CD4-positive, alpha-beta T cell treated with Interleukin-17A for 1 hour (primary cell): ENCODE measurements around the gene CDKN1B.
A peak's percentile ranks its signal among the peaks of the same experiment; 100 is the strongest.

ENCODE experiments used
- DNase-seq: peaks from one replicate; pipeline ENCODE4 v3.0.0-alpha.2; 2020

Gene CDKN1B

DNA sequence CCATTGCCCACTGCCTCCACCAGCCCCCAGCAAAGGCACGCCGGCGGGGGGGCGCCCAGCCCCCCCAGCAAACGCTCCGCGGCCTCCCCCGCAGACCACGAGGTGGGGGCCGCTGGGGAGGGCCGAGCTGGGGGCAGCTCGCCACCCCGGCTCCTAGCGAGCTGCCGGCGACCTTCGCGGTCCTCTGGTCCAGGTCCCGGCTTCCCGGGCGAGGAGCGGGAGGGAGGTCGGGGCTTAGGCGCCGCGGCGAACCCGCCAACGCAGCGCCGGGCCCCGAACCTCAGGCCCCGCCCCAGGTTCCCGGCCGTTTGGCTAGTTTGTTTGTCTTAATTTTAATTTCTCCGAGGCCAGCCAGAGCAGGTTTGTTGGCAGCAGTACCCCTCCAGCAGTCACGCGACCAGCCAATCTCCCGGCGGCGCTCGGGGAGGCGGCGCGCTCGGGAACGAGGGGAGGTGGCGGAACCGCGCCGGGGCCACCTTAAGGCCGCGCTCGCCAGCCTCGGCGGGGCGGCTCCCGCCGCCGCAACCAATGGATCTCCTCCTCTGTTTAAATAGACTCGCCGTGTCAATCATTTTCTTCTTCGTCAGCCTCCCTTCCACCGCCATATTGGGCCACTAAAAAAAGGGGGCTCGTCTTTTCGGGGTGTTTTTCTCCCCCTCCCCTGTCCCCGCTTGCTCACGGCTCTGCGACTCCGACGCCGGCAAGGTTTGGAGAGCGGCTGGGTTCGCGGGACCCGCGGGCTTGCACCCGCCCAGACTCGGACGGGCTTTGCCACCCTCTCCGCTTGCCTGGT, at the start of gene CDKN1B:
Gene CDKN1B (plus strand): TSS at position 576 of the 793 bp plus-strand sequence. CDS start 472 bp downstream, outside the sequence.
- DNase-seq, result peak; percentile 94

DNA sequence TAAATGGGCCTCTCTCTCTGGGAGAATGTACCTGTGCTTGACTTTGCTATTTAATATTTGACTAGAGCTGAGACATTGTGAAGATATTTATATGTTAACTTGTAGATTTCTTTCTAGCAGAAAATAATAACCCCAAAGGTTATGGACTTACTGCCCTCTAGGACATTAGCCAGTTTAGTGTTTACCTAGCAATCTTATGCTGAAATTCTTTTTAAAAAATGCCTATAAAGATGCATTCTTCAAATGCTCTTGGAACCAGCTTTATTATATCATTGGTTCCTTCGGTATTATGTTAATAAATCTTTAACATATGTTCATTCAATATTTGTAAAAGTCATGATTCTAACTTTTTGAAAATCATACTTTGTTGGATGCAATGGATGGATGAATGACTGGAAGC, 49.2 kb upstream of the CDKN1B start:
- DNase-seq, result no peak

DNA sequence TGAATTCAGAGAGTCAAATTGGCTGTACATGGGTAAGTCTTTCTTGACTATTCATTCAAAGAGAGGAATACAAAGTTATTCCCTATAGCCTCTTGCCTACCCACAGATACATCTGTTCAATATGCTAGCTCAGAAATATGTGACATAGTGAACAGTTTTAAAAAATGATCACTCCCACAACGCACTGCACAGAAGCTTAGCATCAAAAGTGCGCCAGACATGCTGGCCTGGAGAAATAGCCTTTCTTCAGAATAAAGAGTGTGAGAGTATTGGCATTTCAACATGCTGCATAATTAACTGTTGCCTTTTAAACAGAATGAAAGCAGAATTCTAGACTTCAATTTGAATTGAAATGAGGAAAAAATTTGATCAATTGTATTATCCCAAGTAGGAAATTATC, 48.1 kb upstream of the CDKN1B start:
- DNase-seq, result no peak

DNA sequence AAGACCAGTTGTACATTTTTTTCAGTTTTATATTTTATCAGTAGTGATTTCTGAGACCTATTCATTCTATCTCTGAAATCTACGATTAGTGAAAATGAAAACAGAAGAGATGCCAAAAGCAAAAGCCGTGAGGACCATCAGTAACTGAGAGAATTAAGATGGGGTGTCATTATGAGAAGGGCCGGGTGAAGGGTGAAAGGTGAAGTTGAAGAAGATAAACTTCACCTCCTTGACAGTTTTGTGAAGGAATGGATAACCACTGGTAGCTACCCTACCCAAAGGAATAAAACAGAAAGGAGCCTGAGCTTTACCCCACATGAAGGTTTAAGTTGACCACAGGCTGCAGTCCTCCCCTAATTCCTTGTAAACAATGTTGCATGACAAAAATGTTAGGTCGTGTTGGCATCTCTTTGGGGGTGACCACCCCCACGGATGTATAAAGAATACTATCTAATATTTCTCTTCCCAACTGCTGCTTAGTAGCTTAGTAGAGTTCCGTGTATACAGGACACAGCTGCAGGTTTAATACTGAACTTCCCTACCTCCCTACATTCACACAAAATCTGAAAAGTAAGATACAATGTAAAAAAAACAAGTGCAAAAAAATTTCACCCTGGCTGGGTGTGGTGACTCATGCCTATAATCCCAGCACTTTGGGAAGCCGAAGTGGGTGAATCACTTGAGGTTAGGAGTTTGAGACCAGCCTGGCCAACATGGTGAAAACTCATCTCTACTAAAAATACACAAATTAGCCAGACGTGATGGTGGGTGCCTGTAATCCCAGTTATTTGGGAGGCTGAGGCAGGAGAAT, 45.1 kb upstream of the CDKN1B start:
- DNase-seq, result no peak

DNA sequence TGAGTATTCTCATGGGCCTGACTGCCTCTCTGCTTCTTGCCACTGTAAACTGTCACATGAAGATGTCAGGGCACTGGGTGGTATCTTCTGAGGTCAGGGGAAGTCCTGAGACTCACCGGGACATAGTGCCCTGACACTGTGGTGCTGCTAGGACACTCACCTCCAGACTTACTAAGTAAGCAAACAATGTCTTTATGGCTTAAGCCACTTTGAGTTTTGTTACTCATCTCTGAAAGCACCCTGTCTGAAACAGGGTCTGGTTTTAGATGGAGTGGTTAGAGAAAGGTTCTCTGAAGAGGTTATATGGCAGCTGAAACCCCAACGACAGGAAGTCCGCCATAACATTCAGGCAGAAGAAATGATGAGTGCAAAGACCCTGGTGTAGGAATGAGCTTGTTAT, 43.9 kb upstream of the CDKN1B start:
- DNase-seq, result no peak

DNA sequence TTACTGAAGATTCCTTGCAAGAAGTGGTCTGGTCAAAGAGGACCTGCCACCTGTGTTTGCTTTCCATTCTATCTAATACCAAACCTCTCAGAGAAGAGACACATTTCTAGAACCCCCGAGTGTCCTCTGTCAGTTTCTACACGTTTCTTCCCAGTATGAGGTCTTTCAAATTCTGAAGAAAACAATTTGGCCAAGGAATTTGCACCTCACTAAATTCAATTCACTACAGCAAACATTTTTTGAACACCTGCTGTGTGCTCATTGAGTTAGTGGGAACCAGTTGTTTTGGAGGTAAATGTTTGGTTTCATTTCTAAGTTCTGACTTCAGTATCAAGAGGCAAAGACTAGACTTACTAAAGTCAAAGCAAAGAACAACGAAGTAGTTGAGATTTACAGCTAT, 40.6 kb upstream of the CDKN1B start:
- no peak for DNase-seq

DNA sequence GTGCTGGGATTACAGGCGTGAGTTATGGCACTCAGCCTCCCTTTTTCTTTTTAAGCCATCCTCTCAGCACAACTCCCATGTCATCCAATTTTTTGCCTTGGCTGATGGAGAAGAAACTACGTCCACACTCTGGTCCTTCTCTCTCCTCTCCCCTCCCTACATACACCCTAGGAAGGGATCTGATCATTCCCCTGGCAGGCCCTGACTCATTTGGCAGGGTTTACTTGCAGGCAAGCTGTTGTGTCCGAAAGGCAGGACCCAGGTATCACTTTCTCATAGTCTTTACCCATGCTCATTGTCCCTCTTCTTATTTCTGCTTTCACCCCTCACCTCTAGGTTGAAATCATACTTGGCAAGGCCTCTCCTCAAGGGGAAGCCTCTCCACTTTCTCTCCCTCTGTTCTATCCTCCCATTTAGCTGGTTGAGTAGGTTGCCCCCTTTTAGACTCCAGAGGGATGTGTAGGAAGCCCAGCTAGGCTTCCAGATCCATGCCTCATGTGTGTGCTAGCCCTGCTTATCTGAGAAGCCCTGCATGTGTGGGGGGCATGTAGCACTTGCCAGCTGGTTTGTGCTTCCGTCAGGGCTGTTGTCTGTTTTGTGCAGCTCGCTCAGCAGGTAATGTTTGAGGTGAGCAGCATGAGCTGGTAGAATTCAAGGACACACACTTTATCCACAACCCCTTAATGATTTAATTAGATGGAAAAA, 36.0 kb upstream of the CDKN1B start:
- DNase-seq, result no peak

DNA sequence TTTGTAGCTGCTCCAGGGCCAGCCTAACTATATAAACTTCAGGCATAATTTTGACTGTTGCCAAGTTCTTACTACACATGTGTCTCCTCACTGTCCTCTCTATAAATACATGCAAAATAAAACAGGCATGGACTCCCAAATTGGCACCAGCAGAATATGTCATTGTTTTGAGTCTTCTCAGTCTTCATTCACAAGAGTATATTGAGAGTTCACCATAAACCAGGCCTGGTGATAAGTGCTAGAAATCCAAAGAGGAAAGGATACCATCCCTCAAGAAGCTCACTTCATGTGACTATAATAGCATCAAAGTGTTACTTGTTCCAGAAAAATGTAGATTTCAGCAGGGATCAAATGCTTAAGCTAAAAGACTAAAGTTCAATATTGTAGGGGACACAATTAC, 34.9 kb upstream of the CDKN1B start:
- no peak for DNase-seq

DNA sequence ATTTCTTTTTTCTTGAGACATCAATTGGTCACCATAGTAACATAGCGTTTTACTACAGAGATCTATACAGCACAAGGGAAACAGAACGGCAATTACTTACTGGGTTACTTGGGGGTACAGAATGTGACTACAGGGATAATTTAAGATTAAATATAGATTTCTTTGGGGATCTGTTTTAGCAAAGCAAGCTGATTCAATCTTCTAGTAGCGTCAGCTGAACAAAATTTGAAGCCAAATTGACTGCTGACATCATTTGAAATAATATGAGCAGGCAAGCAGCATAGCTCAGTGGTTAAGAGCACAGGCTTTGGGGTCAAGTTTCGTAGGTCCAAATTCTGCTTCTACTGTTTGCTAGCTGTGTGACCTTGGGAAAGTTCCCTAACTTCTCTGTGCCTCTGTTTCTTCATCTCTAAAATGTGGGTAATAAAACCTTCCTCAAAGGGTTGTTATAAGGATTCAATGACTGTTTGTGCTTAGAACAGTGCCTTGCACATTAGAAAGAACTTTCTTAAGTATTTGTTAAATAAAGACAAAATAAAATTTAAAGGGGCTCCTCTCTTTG, 34.0 kb upstream of the CDKN1B start:
- DNase-seq, result no peak

DNA sequence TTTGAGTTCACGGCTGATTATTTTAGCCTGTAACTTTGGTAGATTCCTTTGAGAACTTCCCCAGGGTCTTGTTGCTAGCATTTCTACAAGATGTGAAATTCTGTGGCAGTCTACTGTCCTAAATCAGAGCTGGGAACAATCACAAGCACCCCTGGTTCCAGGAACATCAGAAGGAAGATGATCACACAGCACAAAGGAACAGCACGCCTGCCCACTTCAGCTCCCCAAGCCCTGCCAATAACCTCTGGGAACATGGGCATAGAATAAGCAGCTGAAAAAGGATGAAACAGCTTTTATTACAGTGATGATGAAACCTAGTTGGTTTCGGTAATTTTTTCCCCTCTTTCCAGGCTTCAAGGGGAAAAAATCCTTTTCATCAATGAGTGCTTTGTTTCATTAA, 33.4 kb upstream of the CDKN1B start:
- DNase-seq, result no peak

DNA sequence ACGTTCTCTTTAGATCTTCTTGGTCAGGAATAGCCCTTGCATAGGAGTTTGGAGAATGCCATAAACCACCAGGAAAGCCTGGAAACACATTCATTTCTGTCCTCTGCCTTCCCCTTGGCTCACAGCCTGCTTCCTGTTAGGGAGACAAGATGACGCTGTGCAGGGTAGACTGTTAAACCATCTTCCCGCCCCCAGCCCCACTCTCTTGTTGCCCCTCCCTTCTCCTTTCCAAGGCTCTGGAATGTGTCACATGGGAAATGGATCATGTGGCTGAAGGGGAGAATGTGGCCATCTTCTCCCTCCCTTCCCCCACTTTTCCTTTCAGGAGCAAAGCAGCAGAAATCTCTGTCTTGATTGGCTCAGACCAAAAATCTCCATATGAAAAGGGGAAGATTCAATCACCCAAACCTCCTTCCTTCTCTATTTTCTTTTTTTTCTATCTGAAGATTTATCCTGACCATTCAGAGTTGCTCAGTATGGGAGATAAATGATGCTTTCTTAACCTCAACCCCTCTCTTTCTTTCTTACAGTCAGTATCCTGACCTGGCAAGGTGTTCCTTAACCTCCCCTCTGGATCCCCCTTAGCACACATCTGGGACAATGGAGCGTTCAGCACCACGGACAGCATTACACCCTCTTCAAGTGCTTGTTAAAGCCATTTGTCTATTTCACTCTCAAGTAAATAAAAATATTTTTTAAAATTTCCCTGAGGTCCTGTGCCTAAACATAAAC, 32.6 kb upstream of the CDKN1B start:
- no peak for DNase-seq

DNA sequence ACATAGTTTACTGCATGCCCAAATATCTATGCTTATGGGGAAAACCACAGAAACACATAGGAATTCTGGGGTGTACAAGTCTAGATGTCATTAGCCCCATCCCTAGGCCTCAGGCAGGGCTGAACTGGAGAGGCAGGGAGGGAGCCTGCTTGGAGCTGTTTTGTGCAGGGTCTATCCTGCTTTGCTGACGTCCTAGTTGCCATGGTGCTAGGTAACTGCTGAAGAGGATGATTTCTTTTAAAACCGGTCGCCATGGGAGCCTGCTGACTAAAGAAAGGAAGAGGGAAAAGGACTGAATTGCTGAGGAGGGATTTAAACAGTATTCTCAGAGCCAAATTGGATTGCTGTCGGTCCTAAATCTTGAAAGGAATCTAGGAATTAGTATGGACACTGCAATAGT, 31.9 kb upstream of the CDKN1B start:
- no peak for DNase-seq

DNA sequence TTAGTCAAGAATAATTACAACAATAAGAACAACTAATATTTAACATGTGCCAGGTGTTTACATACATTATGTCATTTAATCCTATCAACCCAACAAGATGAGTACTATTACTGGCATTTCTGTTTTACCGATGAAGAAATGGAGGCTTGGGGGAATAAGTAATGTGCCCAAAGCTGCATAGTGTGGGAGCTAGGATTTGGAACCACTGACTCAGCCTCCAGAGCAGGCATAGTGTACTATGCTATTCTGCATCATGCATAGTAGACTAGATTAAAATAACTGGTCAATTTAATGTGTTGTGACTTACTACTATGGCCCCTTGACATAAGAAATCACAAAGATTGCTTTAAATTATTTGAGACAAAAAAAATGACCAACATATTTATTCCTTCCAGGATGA, 30.7 kb upstream of the CDKN1B start:
- DNase-seq, result no peak

DNA sequence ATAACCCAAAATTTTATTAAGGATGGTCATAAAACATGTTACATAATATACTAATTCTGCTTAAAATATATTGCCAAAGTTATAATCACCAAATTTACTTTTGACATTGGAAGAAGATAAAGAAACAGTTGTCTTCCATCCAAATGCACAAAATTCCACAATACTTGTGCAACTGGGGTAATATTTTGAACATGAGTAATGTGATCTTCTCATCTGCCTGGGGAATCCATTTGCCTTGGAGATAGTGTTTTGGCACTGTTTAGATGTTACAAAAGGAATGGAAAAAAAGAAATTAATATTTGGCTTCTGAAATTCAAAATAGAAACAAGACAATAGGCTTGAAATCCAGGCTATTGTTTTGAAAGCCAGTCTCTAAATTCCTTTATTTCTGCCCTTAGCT, 30.2 kb upstream of the CDKN1B start:
- DNase-seq, result no peak

DNA sequence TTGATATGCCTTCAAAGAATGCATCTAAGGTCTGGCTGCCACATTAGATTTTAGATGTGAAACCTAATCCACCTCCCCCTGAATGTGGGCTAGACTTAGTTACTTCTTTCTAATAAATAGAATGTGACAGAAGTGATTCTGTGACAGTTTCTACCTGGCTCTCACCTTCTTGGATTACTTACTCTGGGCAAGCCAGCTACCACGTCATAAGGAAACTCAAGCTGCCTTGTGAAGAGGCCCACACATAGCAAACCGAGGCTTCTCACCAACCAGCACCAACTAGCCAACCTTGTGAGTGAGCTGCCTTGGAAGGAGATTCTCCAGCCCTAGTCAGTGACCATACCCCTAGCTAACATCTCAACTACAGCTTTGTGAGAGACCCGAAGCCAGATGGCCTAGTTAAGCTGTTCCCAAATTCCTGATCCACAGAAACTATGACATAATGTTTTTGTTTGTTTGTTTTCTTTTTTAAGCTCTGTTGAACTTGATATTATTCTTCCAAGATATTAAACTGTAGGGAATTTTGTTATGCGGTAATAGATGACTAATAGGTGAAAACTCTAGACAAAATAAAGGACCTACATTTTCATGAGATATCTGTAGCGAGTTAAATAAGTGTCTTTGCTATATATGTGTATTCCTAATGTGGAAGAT, 27.4 kb upstream of the CDKN1B start:
- DNase-seq, result no peak

DNA sequence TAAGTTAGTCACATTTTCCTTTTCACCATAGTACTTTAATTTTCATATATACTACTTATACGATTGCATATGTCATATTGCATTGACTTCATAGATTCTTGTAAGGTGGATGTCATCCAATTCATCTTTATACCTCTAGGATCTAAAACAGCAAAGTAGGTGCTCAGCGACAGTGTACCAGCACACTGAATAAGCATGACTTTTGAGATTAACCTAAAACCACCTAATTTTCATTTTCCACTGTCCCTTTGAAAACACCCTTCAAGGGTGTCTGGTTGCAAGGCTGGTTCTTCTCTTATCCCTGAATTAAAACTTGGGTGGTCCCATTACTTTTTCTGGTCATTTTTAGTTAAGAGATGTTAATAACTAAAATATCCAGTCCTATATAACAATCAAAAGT, 25.6 kb upstream of the CDKN1B start:
- no peak for DNase-seq

DNA sequence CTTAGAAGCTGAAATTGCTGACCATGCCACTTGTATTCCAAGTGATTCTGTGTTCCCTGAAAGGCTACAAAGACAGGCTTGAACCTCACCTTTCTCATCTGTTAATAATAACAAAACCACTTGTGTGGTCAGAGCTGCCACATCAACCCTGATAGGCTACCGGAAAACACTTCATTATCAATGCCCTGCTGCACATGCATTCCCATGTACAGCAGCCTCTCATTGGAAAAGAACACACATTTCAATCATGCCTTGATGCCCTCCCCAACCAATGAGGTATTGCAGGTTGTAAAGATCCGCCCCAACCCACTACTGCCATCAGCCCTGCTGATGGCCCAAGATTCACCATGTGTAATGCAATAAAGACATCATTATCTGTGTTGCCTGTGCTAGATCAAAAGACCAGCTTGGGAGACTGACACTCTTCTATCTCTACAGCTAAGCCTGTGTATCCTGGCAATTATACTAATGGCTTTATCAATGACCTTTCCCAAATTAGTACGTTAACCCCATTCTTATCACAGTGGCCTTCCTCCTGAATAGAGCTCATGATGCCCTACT, 24.0 kb upstream of the CDKN1B start:
- DNase-seq, result no peak

DNA sequence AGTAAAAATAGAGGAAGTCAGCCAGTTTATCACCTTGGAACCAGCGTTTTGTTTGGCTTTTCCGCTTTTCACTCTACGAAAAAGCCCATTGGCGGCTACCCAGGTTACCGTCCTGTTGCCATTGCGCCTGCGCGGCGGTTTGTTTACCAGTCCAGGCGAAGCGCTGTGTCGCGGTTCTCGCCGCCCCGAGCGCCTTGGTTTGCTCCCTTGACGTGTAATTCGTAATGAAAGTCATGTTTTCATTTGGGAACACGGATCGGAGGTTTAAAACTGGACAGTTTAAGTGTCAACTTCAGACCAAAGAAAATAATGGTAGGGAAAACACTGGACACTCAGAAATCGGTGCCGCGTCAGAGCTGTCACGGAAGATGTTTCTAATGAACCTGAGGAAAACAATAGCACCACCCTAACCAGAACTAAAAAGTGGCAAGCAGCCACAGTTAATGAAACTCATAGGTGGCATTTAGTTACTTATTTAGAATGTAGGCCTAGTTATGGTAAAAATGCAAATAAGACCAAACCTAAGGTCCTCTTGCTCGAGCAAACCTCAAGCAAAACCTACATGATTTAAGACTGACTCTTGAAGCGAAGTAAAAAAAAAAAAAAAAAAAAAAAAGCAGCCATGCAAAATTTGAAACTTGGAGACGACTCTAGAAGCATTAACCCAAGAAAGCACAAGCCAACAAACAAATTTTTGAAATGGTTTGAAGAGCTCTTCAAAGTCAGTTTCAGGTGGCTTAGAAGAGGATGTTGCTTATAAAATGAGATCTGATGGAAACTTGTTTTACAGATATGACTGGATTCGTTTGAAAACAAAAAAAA, 20.4 kb upstream of the CDKN1B start:
- peak; percentile 95 for DNase-seq

DNA sequence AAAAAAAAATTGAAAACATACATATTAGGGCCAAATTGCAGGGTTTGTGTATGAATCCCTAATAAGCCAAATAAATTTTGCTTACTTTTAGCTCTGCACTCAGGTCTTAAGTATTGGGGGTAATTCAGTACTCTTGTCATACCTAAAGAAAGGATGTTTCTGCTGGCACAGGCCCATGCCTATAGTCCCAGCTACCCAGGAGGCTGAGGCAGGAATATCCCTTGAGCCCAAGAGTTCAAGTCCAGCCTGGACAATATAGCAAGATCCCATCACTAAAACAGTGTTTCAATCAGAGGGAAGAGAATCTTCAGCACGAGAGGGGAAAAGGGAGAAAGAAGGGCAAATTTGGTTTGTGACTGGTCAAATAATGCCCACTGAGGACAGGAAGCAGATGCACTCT, 17.8 kb upstream of the CDKN1B start:
- DNase-seq, result no peak

DNA sequence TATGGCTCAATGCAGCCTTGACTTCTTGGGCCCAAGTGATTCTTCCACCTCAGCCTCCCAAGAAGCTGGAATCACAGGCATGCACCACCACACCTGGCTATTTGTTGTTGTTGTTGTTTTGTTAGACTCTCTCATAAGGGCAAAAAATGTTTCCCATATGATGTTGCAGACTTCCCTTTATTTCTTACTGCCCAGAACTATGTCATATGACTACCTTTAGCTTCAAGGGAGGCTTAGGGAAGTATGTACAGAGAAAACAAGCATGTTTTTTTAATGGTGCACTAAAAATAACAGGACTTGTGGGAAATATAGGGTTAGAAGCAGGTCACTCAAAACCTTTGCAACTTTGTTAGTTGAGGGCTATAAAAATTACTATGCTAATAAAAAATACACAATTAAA, 16.9 kb upstream of the CDKN1B start:
- DNase-seq, result no peak

DNA sequence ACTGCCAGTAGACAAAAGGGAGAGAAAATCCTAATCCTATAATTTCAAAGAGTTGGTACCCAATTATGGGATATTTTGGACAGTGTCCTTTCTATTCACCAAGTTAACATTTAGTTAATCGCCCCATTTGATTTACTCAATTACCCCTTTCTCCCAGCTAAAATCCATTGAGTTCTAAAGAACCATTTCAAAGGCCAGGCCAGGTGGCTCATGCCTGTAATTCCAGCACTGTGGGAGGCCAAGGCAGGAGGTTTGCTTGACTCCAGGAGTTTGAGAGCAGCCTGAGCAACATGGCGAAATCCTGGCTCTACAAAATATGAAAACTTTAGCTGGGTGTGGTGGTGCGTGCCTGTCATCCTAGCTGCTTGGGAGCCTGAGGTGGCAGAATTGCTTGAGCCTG, 15.7 kb upstream of the CDKN1B start:
- DNase-seq, result no peak
